ENCODE measurements around the gene SWT1. TPM values are rescaled to one million over a fixed set of nuclear protein-coding genes. Genes with fewer than 3 reads are reported as not detected.

The SWT1 gene
- total RNA-seq, 1 experiment from 2014 or later: 3.6 TPM

GRCh38 chr1:185132534-185132933 is 24.4 kb upstream of the SWT1 start:
- H3K27ac ChIP-seq: no peak overlapping the region
- no peaks in the 10 kb centered on the region for H3K27me3 ChIP-seq (ENCODE audit: insufficient read depth, low read depth)
- H2AFZ ChIP-seq: no peak overlapping the region
- H3F3A ChIP-seq (ENCODE audit: insufficient read depth, low read depth): no peaks in the 10 kb centered on the region
- TF ChIP-seq CTCF (conservative IDR thresholded peaks at IDR 0.05) (no peak), EZH2 (IDR thresholded peaks at IDR 0.05; ENCODE audit: low read depth) (no peak)
- H3K79me2 ChIP-seq (ENCODE audit: low read depth): no peaks in the 10 kb centered on the region
- peaks cover 5% of the 10 kb centered on the region; the same call in 1 of the 2 replicates for H3K9me3 ChIP-seq (ENCODE audit: insufficient read depth, low read depth)
- no peak overlapping the region for H3K4me2 ChIP-seq
- BruUV-seq (replicated peaks): no TSS peak
- no peak overlapping the region for H3K4me3 ChIP-seq
- ChIA-PET CTCF (no interaction called here), POLR2A (ENCODE audit: unreplicated experiment) (no interaction called here)
- DNase-seq: no peak
- no peaks in the 10 kb centered on the region for H4K20me1 ChIP-seq (ENCODE audit: insufficient read depth)
- H3K36me3 ChIP-seq (ENCODE audit: low read depth): peaks cover 9% of the 10 kb centered on the region; the same call in 1 of the 2 replicates
- intact Hi-C loops (cut with micrococcal nuclease; ENCODE audit: unreplicated experiment): no loop called here
- no peaks in the 10 kb centered on the region for H3K9me2 ChIP-seq (ENCODE audit: insufficient read depth)
- no peaks in the 10 kb centered on the region for H3K4me1 ChIP-seq (replicated peaks; ENCODE audit: insufficient read depth)

DNA sequence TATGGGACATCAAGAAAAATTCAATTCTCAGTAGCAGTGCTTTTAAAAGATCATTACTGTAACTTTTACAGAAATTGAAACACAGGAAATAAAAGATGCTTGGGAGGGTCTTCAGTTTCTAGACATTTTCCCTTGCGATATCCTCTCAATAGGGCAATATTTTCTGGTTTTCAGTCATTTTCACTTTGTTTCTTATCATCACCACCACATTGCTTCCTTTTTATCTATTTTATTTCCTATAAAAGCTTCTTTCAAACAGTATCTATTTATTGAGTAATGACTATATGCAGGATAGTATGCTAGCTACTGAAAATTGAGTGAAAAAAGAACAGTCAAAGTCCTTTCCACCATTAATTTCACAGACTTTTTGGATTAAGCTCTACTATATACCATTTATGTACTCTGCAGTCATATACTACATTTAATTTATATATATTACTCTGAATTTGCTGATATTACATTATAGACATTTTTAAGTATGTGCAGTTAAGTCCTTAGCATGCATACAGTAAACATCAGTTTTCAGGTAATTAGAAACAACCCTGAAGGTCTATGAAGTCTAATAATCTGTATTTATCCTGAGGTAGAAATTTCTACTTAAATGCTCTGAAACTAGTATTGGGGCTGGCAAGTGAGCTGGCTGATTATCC is 18.9 kb upstream of the SWT1 start:
- H3K4me3 ChIP-seq: no peak overlapping the region
- no peak for DNase-seq
- no peaks in the 10 kb centered on the region for H3K27me3 ChIP-seq (ENCODE audit: insufficient read depth, low read depth)
- H3K9me3 ChIP-seq (ENCODE audit: insufficient read depth, low read depth): no peaks in the 10 kb centered on the region
- no peak for TF ChIP-seq CTCF (conservative IDR thresholded peaks at IDR 0.05)
- TF ChIP-seq EZH2 (IDR thresholded peaks at IDR 0.05; ENCODE audit: low read depth): no peak
- CTCF ChIA-PET: no interaction called here
- H3F3A ChIP-seq (ENCODE audit: insufficient read depth, low read depth): no peaks in the 10 kb centered on the region
- no peaks in the 10 kb centered on the region for H3K9me2 ChIP-seq (ENCODE audit: insufficient read depth)
- no peak overlapping the region for H3K4me2 ChIP-seq
- H3K36me3 ChIP-seq (ENCODE audit: low read depth): peaks cover 12% of the 10 kb centered on the region
- no peak overlapping the region for H3K27ac ChIP-seq
- no TSS peak for BruUV-seq (replicated peaks)
- H3K79me2 ChIP-seq (ENCODE audit: low read depth): no peaks in the 10 kb centered on the region
- intact Hi-C loops (cut with micrococcal nuclease; ENCODE audit: unreplicated experiment): no loop called here
- H2AFZ ChIP-seq: no peak overlapping the region
- POLR2A ChIA-PET (ENCODE audit: unreplicated experiment): no interaction called here
- no peaks in the 10 kb centered on the region for H3K4me1 ChIP-seq (replicated peaks; ENCODE audit: insufficient read depth)
- H4K20me1 ChIP-seq (ENCODE audit: insufficient read depth): no peaks in the 10 kb centered on the region

DNA sequence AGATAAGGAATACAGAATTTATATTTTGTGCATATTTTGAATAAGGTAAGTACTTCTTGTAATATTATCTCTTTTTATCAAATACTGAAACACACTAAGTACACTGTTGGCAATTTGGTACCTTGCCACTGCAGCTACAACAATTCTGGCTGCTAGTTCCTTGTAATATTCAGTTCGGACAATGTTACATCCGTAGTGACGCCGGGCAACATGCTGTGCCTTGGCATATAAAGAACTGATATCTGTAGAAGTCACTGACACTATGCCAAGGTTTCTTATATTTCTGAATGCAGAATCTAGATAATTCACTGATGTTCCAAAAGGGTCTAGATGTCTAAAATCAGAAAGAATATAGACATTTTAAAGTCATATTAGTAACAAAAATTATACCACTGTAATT is 17.7 kb upstream of the SWT1 start:
- TF ChIP-seq EZH2 (IDR thresholded peaks at IDR 0.05; ENCODE audit: low read depth) (no peak), CTCF (conservative IDR thresholded peaks at IDR 0.05) (no peak)
- Histone ChIP-seq H3K36me3 (ENCODE audit: low read depth) (peaks cover 10% of the 10 kb centered on the region), H3K27me3 (ENCODE audit: insufficient read depth, low read depth) (no peaks in the 10 kb centered on the region), H3K4me1 (replicated peaks; ENCODE audit: insufficient read depth) (no peaks in the 10 kb centered on the region), H2AFZ (no peak overlapping the region), H3K9me2 (ENCODE audit: insufficient read depth) (no peaks in the 10 kb centered on the region), H3K4me3 (no peak overlapping the region), H3K27ac (no peak overlapping the region), H4K20me1 (ENCODE audit: insufficient read depth) (no peaks in the 10 kb centered on the region), H3K9me3 (ENCODE audit: insufficient read depth, low read depth) (no peaks in the 10 kb centered on the region), H3K4me2 (no peak overlapping the region), H3F3A (ENCODE audit: insufficient read depth, low read depth) (no peaks in the 10 kb centered on the region; the same call in 1 of the 2 replicates), H3K79me2 (ENCODE audit: low read depth) (no peaks in the 10 kb centered on the region)
- intact Hi-C loops (cut with micrococcal nuclease; ENCODE audit: unreplicated experiment): no loop called here
- CTCF ChIA-PET: no interaction called here
- no peak for DNase-seq
- BruUV-seq (replicated peaks): no TSS peak
- POLR2A ChIA-PET (ENCODE audit: unreplicated experiment): no interaction called here
